ENCODE measurements around the gene CPT1C. TPM values are rescaled to one million over a fixed set of nuclear protein-coding genes. Genes with fewer than 3 reads are reported as not detected.
A peak's percentile ranks its signal among the peaks of the same experiment; 100 is the strongest.

The CPT1C gene
- total RNA-seq, 6 donors from 2014 or later, result 0.46 to 17.2 (median 4.6) TPM; not detected in 2

- ATAC-seq (ENCODE audit: low FRiP score in 2 of 2), result no peak
- Histone ChIP-seq H3K27ac (no peak overlapping the region), H3K4me1 (peaks cover 39 to 51% (median 47%) of the 10 kb centered on the region in 4 donors), H3K4me3 (no peak overlapping the region), H3K9me3 (no peaks in the 10 kb centered on the region), H3K27me3 (no peaks in the 10 kb centered on the region), H3K36me3 (peaks cover 3 to 58% (median 52%) of the 10 kb centered on the region in 4 donors)
- WGBS, 2 donors, result 91 to 93% methylated on average over 17 to 19 of the region's 19 CpGs
- peak in 1 of 2 donors; percentile 78 for DNase-seq
- TF ChIP-seq POLR2A (IDR thresholded peaks at IDR 0.05) (no peak), POLR2AphosphoS5 (IDR thresholded peaks at IDR 0.05) (no peak), EP300 (IDR thresholded peaks at IDR 0.05) (no peak), CTCF (IDR thresholded peaks at IDR 0.05) (no peak)
Observed at GRCh38 chr19:49681830-49682229, 9.1 kb upstream of the CPT1C start.

- no peak overlapping the region for H3K27ac ChIP-seq
- DNase-seq, result no peak
- no peaks in the 10 kb centered on the region for H3K27me3 ChIP-seq
- H3K9me3 ChIP-seq, result no peaks in the 10 kb centered on the region
- 93 to 94% methylated on average over 6 to 8 of the region's 8 CpGs for WGBS, 2 donors
- H3K4me3 ChIP-seq, result no peak overlapping the region
- H3K4me1 ChIP-seq, result peaks cover 39 to 55% (median 51%) of the 10 kb centered on the region in 4 donors
- peaks cover 3 to 62% (median 52%) of the 10 kb centered on the region in 4 donors for H3K36me3 ChIP-seq
- ATAC-seq (ENCODE audit: low FRiP score in 2 of 2), result no peak
- no peak for TF ChIP-seq EP300 (IDR thresholded peaks at IDR 0.05)
Observed at GRCh38 chr19:49682274-49682673, 8.6 kb upstream of the CPT1C start.

GRCh38 chr19:49683814-49684250 is 7.1 kb upstream of the CPT1C start:
- ATAC-seq (ENCODE audit: low FRiP score in 2 of 2), result no peak
- no peaks in the 10 kb centered on the region for H3K9me3 ChIP-seq
- H3K27me3 ChIP-seq, result no peaks in the 10 kb centered on the region
- no peak for TF ChIP-seq POLR2AphosphoS5 (IDR thresholded peaks at IDR 0.05)
- no peak for TF ChIP-seq EP300 (IDR thresholded peaks at IDR 0.05)
- TF ChIP-seq CTCF (IDR thresholded peaks at IDR 0.05), result no peak
- TF ChIP-seq POLR2A (IDR thresholded peaks at IDR 0.05), result no peak
- H3K4me3 ChIP-seq, result no peak overlapping the region
- H3K36me3 ChIP-seq, result peaks cover 3 to 62% (median 55%) of the 10 kb centered on the region in 4 donors
- 94 to 96% methylated on average over 18 of the region's 18 CpGs for WGBS, 2 donors
- peak in 1 of 2 donors; percentile 53 for DNase-seq
- peaks cover 28 to 54% (median 45%) of the 10 kb centered on the region in 4 donors for H3K4me1 ChIP-seq
- H3K27ac ChIP-seq, result peak overlapping the region in 1 of 4 donors; percentile 11

- peaks cover 24 to 55% (median 43%) of the 10 kb centered on the region in 4 donors for H3K4me1 ChIP-seq
- 82 to 84% methylated on average over 16 to 34 of the region's 35 CpGs for WGBS, 2 donors
- peaks cover 0 to under 1% (median 0%) of the 10 kb centered on the region in 4 donors for H3K27me3 ChIP-seq
- H3K27ac ChIP-seq, result peak overlapping the region in 1 of 4 donors; percentile 78
- no peak overlapping the region for H3K4me3 ChIP-seq
- TF ChIP-seq POLR2A (IDR thresholded peaks at IDR 0.05) (no peak), EP300 (IDR thresholded peaks at IDR 0.05) (no peak), POLR2AphosphoS5 (IDR thresholded peaks at IDR 0.05) (no peak), CTCF (IDR thresholded peaks at IDR 0.05) (peak in 4 of 6 experiments; percentile 9 to 34 (median 24))
- H3K36me3 ChIP-seq, result peaks cover 3 to 62% (median 55%) of the 10 kb centered on the region in 4 donors
- no peaks in the 10 kb centered on the region for H3K9me3 ChIP-seq
- peak in 1 of 2 donors; percentile 83 for DNase-seq
- no peak for ATAC-seq (ENCODE audit: low FRiP score in 2 of 2)
Observed at GRCh38 chr19:49684251-49684982, 6.5 kb upstream of the CPT1C start.

- Histone ChIP-seq H3K4me1 (peaks cover 24 to 54% (median 43%) of the 10 kb centered on the region in 4 donors), H3K36me3 (peaks cover 3 to 62% (median 55%) of the 10 kb centered on the region in 4 donors), H3K27ac (peak overlapping the region in 2 of 4 donors; percentile 76 to 78), H3K9me3 (no peaks in the 10 kb centered on the region), H3K4me3 (no peak overlapping the region), H3K27me3 (peaks cover 0 to 5% (median under 1%) of the 10 kb centered on the region in 4 donors)
- TF ChIP-seq CTCF (IDR thresholded peaks at IDR 0.05) (no peak), EP300 (IDR thresholded peaks at IDR 0.05) (no peak), POLR2A (IDR thresholded peaks at IDR 0.05) (no peak), POLR2AphosphoS5 (IDR thresholded peaks at IDR 0.05) (no peak)
- DNase-seq (peak in 1 of 2 donors; percentile 44), ATAC-seq (ENCODE audit: low FRiP score in 2 of 2) (no peak)
- WGBS, 2 donors, result 80 to 88% methylated on average over 7 to 11 of the region's 13 CpGs
Observed at GRCh38 chr19:49684983-49685553, 5.8 kb upstream of the CPT1C start.

Data from upper lobe of left lung (tissue), 6 donors.